ENCODE results near the gene IGSF9B. TPM values are rescaled to one million over a fixed set of nuclear protein-coding genes. Genes with fewer than 3 reads are reported as not detected.

IGSF9B gene
- total and polyA plus RNA-seq, 2 of the 13 experiments (the other 11 are each of a cell fraction or from before 2014, with no cell fraction given), result not detected

- no peak for TF ChIP-seq DZIP1 (CRISPR knock-in tag; IDR thresholded peaks at IDR 0.05)
Measured at GRCh38 chr11:133992121-133992520, 35.4 kb upstream of the IGSF9B start (continued).

GRCh38 chr11:133991101-133991500, 34.3 kb upstream of the IGSF9B start:
- BruUV-seq (replicated peaks), result no TSS peak
- TF ChIP-seq ONECUT2 (CRISPR knock-in tag; IDR thresholded peaks at IDR 0.05) (no peak), ZNF143 (CRISPR knock-in tag; IDR thresholded peaks at IDR 0.05) (no peak), IRX3 (CRISPR knock-in tag; IDR thresholded peaks at IDR 0.05; ENCODE audit: borderline replicate concordance, low read depth) (no peak), ATM (IDR thresholded peaks at IDR 0.05; ENCODE audit: borderline replicate concordance) (no peak), SALL2 (CRISPR knock-in tag; IDR thresholded peaks at IDR 0.05) (no peak), ZNF225 (CRISPR knock-in tag; IDR thresholded peaks at IDR 0.05) (no peak), ZNF800 (CRISPR knock-in tag; IDR thresholded peaks at IDR 0.05) (no peak), RAD21 (CRISPR knock-in tag; IDR thresholded peaks at IDR 0.05) (no peak)
- Histone ChIP-seq H3K4me2 (ENCODE audit: low read depth, low read length) (no peak overlapping the region), H3K79me2 (ENCODE audit: insufficient read depth, low read length) (no peaks in the 10 kb centered on the region), H3K27me3 (ENCODE audit: control insufficient read depth in 1 of 2, insufficient read depth in 2 of 2, low read length in 2 of 2) (peaks cover 9 to 57% of the 10 kb centered on the region in 2 experiments; a peak in 4 of 5 replicates), H3K4me3 (replicated peaks in 1 of 3; ENCODE audit: insufficient read depth in 1 of 3, low read depth in 2 of 3, low read length in 3 of 3) (no peak overlapping the region), H3K4me1 (ENCODE audit: insufficient read depth, low read length) (no peaks in the 10 kb centered on the region), H4K20me1 (ENCODE audit: insufficient read depth, low read length) (no peaks in the 10 kb centered on the region), H3K36me3 (replicated peaks in 1 of 2; ENCODE audit: control insufficient read depth in 1 of 2, insufficient read depth in 2 of 2, low read length in 2 of 2) (no peaks in the 10 kb centered on the region), H3K9ac (ENCODE audit: insufficient read depth, low read depth, low read length) (no peak overlapping the region), H3K9me3 (ENCODE audit: low read length) (no peaks in the 10 kb centered on the region), H3K27ac (ENCODE audit: extremely low read length, insufficient read depth, low read length) (no peak overlapping the region), H2AFZ (ENCODE audit: low read length) (no peak overlapping the region)
- CTCF ChIA-PET (ENCODE audit: low intra/inter-chr PET ratio, low total read pairs), result no interaction called here
- ATAC-seq (no peak), FAIRE-seq (no peak), DNase-seq (ENCODE audit: low spot score) (no peak)
- POLR2A ChIA-PET, result no interaction called here
- WGBS (ENCODE audit: low lambda C conversion rate), result 60% methylated on average over 5 of the region's 12 CpGs
- intact Hi-C loops (cut with micrococcal nuclease; ENCODE audit: unreplicated experiment) (no loop called here), in situ Hi-C loops (cut with HindIII; ENCODE audit: extremely low pct_ligation_motif_present, low pct_unique_long_range_greater_than_20kb) (no loop called here)
